PFSK-1 (cell line): ENCODE measurements around the gene C1orf105.

Source experiments
- FOXP2 ChIP-seq: optimal IDR thresholded peaks from 2 replicates; pipeline ENCODE3; 2011; ENCODE audit warnings: borderline replicate concordance, control low read depth, inconsistent platforms; ENCODE audit not compliant: insufficient read depth; ENCODE audit errors: extremely low read length, extremely low read depth
- POLR2AphosphoS5 ChIP-seq: IDR thresholded peaks from 2 replicates; pipeline ENCODE4 v1.6.1; 2012; ENCODE audit warnings: low read depth, mild to moderate bottlenecking, control low read depth, low read length, moderate library complexity
- SIN3A ChIP-seq: IDR thresholded peaks from 2 replicates; pipeline ENCODE4 v1.6.1; 2012; ENCODE audit warnings: mild to moderate bottlenecking, low read length, moderate library complexity, borderline replicate concordance; ENCODE audit not compliant: insufficient read depth
- TAF1 ChIP-seq: IDR thresholded peaks from 2 replicates; pipeline ENCODE4 v1.6.1; 2012; ENCODE audit warnings: low read length, control low read depth, borderline replicate concordance; ENCODE audit not compliant: insufficient read depth
- TF ChIP-seq, protein P1 (sequence below), 2 experiments: IDR thresholded peaks; 2 replicates each; pipeline versions ENCODE4 v1.6.1 to v1.8.0; 2011 to 2012; ENCODE audit warnings: low read depth in 2 of 2, low read length in 2 of 2, control low read depth in 1 of 2, inconsistent platforms in 1 of 2, mild to moderate bottlenecking in 1 of 2, moderate library complexity in 1 of 2; ENCODE audit not compliant: insufficient read depth in 1 of 2

C1orf105 gene

DNA sequence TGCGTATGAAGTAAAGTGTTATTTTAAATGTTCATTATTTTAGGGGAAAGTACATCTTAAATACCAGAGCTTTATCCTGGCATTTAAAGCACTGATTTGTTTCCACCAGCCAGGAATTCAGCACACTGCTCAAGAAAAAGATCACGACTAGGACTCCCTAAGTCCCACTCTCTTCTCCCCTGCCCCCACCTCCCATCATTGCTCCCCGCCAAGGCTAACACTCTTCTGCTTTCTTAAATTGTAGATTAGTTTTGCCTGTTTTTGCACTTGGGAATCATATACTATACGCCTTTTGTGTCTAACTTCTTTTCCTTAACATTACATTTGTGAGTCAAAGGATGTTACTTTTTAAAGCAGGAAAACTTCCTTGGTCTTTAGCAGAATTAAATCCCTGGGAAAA is 37.5 kb upstream of the C1orf105 start:
- no peak for TF ChIP-seq POLR2AphosphoS5
- no peak for TF ChIP-seq TAF1
- no peak for TF ChIP-seq FOXP2
- TF ChIP-seq, protein P1, sequence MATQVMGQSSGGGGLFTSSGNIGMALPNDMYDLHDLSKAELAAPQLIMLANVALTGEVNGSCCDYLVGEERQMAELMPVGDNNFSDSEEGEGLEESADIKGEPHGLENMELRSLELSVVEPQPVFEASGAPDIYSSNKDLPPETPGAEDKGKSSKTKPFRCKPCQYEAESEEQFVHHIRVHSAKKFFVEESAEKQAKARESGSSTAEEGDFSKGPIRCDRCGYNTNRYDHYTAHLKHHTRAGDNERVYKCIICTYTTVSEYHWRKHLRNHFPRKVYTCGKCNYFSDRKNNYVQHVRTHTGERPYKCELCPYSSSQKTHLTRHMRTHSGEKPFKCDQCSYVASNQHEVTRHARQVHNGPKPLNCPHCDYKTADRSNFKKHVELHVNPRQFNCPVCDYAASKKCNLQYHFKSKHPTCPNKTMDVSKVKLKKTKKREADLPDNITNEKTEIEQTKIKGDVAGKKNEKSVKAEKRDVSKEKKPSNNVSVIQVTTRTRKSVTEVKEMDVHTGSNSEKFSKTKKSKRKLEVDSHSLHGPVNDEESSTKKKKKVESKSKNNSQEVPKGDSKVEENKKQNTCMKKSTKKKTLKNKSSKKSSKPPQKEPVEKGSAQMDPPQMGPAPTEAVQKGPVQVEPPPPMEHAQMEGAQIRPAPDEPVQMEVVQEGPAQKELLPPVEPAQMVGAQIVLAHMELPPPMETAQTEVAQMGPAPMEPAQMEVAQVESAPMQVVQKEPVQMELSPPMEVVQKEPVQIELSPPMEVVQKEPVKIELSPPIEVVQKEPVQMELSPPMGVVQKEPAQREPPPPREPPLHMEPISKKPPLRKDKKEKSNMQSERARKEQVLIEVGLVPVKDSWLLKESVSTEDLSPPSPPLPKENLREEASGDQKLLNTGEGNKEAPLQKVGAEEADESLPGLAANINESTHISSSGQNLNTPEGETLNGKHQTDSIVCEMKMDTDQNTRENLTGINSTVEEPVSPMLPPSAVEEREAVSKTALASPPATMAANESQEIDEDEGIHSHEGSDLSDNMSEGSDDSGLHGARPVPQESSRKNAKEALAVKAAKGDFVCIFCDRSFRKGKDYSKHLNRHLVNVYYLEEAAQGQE (IDR thresholded peaks at IDR 0.05; ENCODE audit: insufficient read depth in 1 of 2, low read depth in 2 of 2, low read length in 2 of 2): no peak
- no peak for TF ChIP-seq SIN3A

DNA sequence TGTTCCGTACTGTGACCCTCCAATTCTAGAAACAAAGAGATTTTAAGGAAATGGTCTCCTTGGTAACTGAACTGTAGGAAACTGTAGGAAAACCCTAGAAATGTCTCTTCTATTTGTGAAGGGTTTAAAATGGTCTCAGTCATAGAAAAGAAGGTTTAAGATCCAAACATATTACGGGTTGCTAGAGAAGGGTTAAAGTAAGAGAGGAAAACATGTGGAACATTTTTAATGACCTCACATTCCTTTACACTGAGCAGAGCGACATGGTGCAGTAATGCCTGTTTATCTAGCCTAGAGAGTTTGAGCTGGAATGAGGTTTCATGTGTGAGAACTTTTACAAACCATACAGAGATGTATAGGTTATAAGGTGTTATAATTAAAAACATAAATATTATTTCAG is 36.9 kb upstream of the C1orf105 start:
- TF ChIP-seq SIN3A (no peak), POLR2AphosphoS5 (no peak), FOXP2 (no peak), TAF1 (no peak)
- TF ChIP-seq, protein P1 (IDR thresholded peaks at IDR 0.05; ENCODE audit: insufficient read depth in 1 of 2, low read depth in 2 of 2, low read length in 2 of 2): no peak

DNA sequence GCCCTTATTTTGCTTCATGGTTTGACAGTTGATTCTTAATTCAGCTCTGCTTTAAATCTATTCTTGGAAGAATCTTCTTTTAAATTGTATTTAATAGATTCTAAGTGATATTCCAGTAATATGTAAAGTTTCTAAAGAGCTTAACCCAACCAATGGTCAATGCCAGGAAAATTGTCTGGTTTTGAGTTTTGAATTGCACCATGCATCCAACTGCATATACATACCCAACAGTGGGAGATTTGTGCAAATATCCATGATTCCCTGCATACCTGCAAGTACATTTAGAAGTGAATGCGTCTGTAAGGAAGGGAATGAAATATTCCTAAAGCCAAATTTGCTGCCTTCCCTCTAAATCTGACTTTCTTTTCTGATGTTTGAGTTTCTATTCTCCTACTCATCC is 35.8 kb upstream of the C1orf105 start:
- TF ChIP-seq SIN3A (no peak), TAF1 (no peak), FOXP2 (no peak), POLR2AphosphoS5 (no peak)
- TF ChIP-seq, protein P1 (IDR thresholded peaks at IDR 0.05; ENCODE audit: insufficient read depth in 1 of 2, low read depth in 2 of 2, low read length in 2 of 2): no peak

DNA sequence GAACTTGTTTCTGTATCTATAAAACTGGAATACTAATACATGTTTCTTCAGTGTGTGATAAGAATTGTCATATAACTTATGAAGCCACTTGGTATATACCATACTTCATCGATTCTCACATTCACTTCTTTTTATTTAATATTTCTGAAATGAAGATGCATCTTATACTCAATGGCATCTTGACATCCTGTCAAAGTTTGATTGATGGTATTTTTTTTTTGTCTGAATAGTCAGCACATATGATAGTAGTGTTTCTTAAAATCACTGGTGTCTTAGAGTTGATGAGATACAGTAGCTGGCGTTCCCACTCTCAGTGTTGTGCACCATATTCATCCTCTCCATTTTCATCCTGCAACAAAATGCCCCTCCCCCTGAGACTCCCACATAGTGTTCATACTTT is 34.4 kb upstream of the C1orf105 start:
- TF ChIP-seq, protein P1 (IDR thresholded peaks at IDR 0.05; ENCODE audit: insufficient read depth in 1 of 2, low read depth in 2 of 2, low read length in 2 of 2): no peak
- TF ChIP-seq POLR2AphosphoS5 (no peak), FOXP2 (no peak), SIN3A (no peak), TAF1 (no peak)

DNA sequence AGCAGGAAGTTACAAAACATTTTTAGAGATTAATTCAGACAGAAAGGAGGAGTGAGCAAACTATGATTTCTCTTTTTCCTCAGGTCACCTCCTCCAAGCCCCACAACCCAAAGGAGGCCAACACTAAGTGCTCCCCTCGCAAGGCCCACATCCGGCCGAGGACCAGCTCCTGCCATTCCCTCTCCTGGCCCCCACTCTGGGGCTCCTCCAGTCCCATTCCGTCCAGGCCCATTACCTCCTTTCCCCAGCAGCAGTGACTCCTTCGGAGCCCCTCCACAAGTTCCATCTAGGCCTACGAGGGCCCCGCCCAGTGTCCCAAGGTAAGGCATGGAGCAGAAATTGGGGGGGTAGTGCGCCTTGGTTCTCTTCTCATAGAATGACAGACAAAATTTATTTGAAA is 32.0 kb upstream of the C1orf105 start:
- TF ChIP-seq FOXP2: no peak
